ENCODE results near the gene NINJ1. TPM values are rescaled to one million over a fixed set of nuclear protein-coding genes. Genes with fewer than 3 reads are reported as not detected.
A peak's percentile ranks its signal among the peaks of the same experiment; 100 is the strongest.

NINJ1 gene
- total RNA-seq, 1 donor from 2014 or later: 29.4 TPM

GRCh38 chr9:93112116-93112863, 21.8 kb downstream of the NINJ1 start:
- no peak overlapping the region for H3K27ac Mint-ChIP-seq (ENCODE audit: unreplicated experiment)
- peaks cover 8% of the 10 kb centered on the region for H3K4me1 Mint-ChIP-seq (ENCODE audit: low read depth, unreplicated experiment)
- peak; percentile 14 for DNase-seq

GRCh38 chr9:93111371-93112115, 22.5 kb downstream of the NINJ1 start:
- H3K9me3 Mint-ChIP-seq (ENCODE audit: unreplicated experiment): peaks cover 5% of the 10 kb centered on the region
- peaks cover 8% of the 10 kb centered on the region for H3K4me1 Mint-ChIP-seq (ENCODE audit: low read depth, unreplicated experiment)
- no peak overlapping the region for H3K4me3 Mint-ChIP-seq (ENCODE audit: unreplicated experiment)
- no peak for TF ChIP-seq CTCF (IDR thresholded peaks at IDR 0.05; ENCODE audit: partially characterized antibody, unreplicated experiment)
- H3K27me3 Mint-ChIP-seq (ENCODE audit: unreplicated experiment): no peaks in the 10 kb centered on the region
- DNase-seq: peak; percentile 11
- H3K36me3 Mint-ChIP-seq (ENCODE audit: unreplicated experiment): peaks cover 4% of the 10 kb centered on the region
- no peak overlapping the region for H3K27ac Mint-ChIP-seq (ENCODE audit: unreplicated experiment)

More at GRCh38 chr9:93112116-93112863, 21.8 kb downstream of the NINJ1 start:
- Mint-ChIP-seq H3K27me3 (ENCODE audit: unreplicated experiment) (no peaks in the 10 kb centered on the region), H3K4me3 (ENCODE audit: unreplicated experiment) (no peak overlapping the region), H3K9me3 (ENCODE audit: unreplicated experiment) (peaks cover 5% of the 10 kb centered on the region), H3K36me3 (ENCODE audit: unreplicated experiment) (peaks cover 4% of the 10 kb centered on the region)
- no peak for TF ChIP-seq CTCF (IDR thresholded peaks at IDR 0.05; ENCODE audit: partially characterized antibody, unreplicated experiment)

GRCh38 chr9:93111001-93111370, 23.1 kb downstream of the NINJ1 start:
- peaks cover 5% of the 10 kb centered on the region for H3K9me3 Mint-ChIP-seq (ENCODE audit: unreplicated experiment)
- peaks cover 4% of the 10 kb centered on the region for H3K36me3 Mint-ChIP-seq (ENCODE audit: unreplicated experiment)
- no peak for DNase-seq
- TF ChIP-seq CTCF (IDR thresholded peaks at IDR 0.05; ENCODE audit: partially characterized antibody, unreplicated experiment): no peak
- H3K27ac Mint-ChIP-seq (ENCODE audit: unreplicated experiment): no peak overlapping the region
- H3K27me3 Mint-ChIP-seq (ENCODE audit: unreplicated experiment): no peaks in the 10 kb centered on the region
- H3K4me1 Mint-ChIP-seq (ENCODE audit: low read depth, unreplicated experiment): peaks cover 8% of the 10 kb centered on the region
- no peak overlapping the region for H3K4me3 Mint-ChIP-seq (ENCODE audit: unreplicated experiment)

GRCh38 chr9:93110311-93110855, 23.7 kb downstream of the NINJ1 start:
- Mint-ChIP-seq H3K9me3 (ENCODE audit: unreplicated experiment) (peaks cover 5% of the 10 kb centered on the region), H3K27ac (ENCODE audit: unreplicated experiment) (no peak overlapping the region), H3K4me1 (ENCODE audit: low read depth, unreplicated experiment) (peaks cover 8% of the 10 kb centered on the region), H3K36me3 (ENCODE audit: unreplicated experiment) (peaks cover 4% of the 10 kb centered on the region), H3K4me3 (ENCODE audit: unreplicated experiment) (no peak overlapping the region), H3K27me3 (ENCODE audit: unreplicated experiment) (no peaks in the 10 kb centered on the region)
- DNase-seq: peak; percentile 4
- TF ChIP-seq CTCF (IDR thresholded peaks at IDR 0.05; ENCODE audit: partially characterized antibody, unreplicated experiment): no peak
